HCT116 (cell line): ENCODE measurements around the gene HCLS1. TPM values are rescaled to one million over a fixed set of nuclear protein-coding genes. Genes with fewer than 3 reads are reported as not detected.
"Not testable (repeated sequence)": the region's sequence is repeated elsewhere in the genome, so short reads cannot be mapped to it uniquely, and the experiment has no call there.

ENCODE experiments used
- ATAC-seq: fragments of 200-7000 bp; cut with Tn5 transposase; 2 replicates; pipeline ENCODE4 v1.9.1; 2020; ENCODE audit warnings: mild to moderate bottlenecking, moderate library complexity
- BruUV-seq: library from RNA; stranded (reverse); fragments of 400-500 nt; replicated peaks from 2 replicates; lab custom pipeline; 2021; lab: Mats Ljungman, UMichigan
- CTCF ChIA-PET: fragments of 300-600 bp; sonication (Branson Sonifier 250); formaldehyde crosslinking; loops from one replicate; lab custom pipeline; 2021; ENCODE audit warnings: antibody characterized with exemption; lab: Charles Lee
- POLR2A ChIA-PET: fragments of 300-600, 350-600 bp; sonication (Branson Sonifier 250); formaldehyde crosslinking; loops from one replicate; lab custom pipeline; 2021; ENCODE audit warnings: antibody characterized with exemption; lab: Charles Lee
- RAD21 ChIA-PET, 2 experiments: fragments of 300-600 bp; sonication (Branson Sonifier 250); formaldehyde crosslinking; loops; one replicate each; lab custom pipeline; 2023; ENCODE audit warnings: low total read pairs in 2 of 2; ENCODE audit not compliant: uncharacterized antibody in 2 of 2, unreplicated experiment in 2 of 2, low non-redundant PET in 1 of 2; lab: Charles Lee
- DNase-seq: peaks from one replicate; pipeline ENCODE4 v3.0.0-alpha.2; 2010; ENCODE audit warnings: low read depth, low spot score
- H2AFZ ChIP-seq: fragments of 200-600 bp; shearing (Covaris generic), sonication (generic); 2 replicates; pipeline ENCODE4 v1.6.1; 2017; ENCODE audit warnings: low read depth, mixed run types, mixed read lengths, antibody characterized with exemption, low read length; ENCODE audit not compliant: poor library complexity, severe bottlenecking
- H3K27ac ChIP-seq: 2 replicates; pipeline ENCODE4 v1.5.1; 2012; ENCODE audit warnings: low read depth, low read length
- H3K27me3 ChIP-seq: fragments of 200-600 bp; sonication (generic); 2 replicates; pipeline ENCODE4 v1.6.1; 2016; ENCODE audit warnings: mixed run types, low read length, mixed read lengths; ENCODE audit not compliant: insufficient read depth
- H3K36me3 ChIP-seq, 2 experiments: fragments of 200-500 bp in 1 of 2; fragments of 200-600 bp in 1 of 2; sonication (Bioruptor generic) in 1 of 2; sonication (generic) in 1 of 2; 2 replicates each; pipeline versions ENCODE4 v1.5.1 to v1.6.1; 2014 to 2016; ENCODE audit warnings: low read length in 2 of 2, inconsistent platforms in 1 of 2, mixed read lengths in 1 of 2, mixed run types in 1 of 2; ENCODE audit not compliant: insufficient read depth in 2 of 2, control insufficient read depth in 1 of 2
- H3K4me1 ChIP-seq, 2 experiments: fragments of 200-600 bp in 1 of 2; sonication (generic) in 1 of 2; 2 replicates each; pipeline versions ENCODE4 v1.5.1 to v1.6.1; 2012 to 2017; ENCODE audit warnings: low read length in 2 of 2, inconsistent platforms in 1 of 2, mild to moderate bottlenecking in 1 of 2, mixed read lengths in 1 of 2, mixed run types in 1 of 2, moderate library complexity in 1 of 2; ENCODE audit not compliant: insufficient read depth in 2 of 2, control insufficient read depth in 1 of 2
- H3K4me2 ChIP-seq: fragments of 200-600 bp; sonication (generic); 2 replicates; pipeline ENCODE4 v1.6.1; 2017; ENCODE audit warnings: mixed run types, low read length, mixed read lengths
- H3K4me3 ChIP-seq, 2 experiments: fragments of 200-600 bp in 1 of 2; sonication (generic) in 1 of 2; replicated peaks in 1 of 2; 2 replicates each; pipeline ENCODE4 v1.5.1; 2011 to 2016; ENCODE audit warnings: low read length in 2 of 2, control low read depth in 1 of 2, low read depth in 1 of 2, mild to moderate bottlenecking in 1 of 2, mixed read lengths in 1 of 2, mixed run types in 1 of 2
- H3K79me2 ChIP-seq: fragments of 200-600 bp; sonication (generic); 2 replicates; pipeline ENCODE4 v1.6.1; 2017; ENCODE audit warnings: mild to moderate bottlenecking, mixed run types, low read length, moderate library complexity, mixed read lengths; ENCODE audit not compliant: insufficient read depth
- H3K9ac ChIP-seq: fragments of 200-600 bp; sonication (generic); 2 replicates; pipeline ENCODE4 v1.6.1; 2016; ENCODE audit warnings: low read length, mixed read lengths
- H3K9me2 ChIP-seq: fragments of 200-600 bp; sonication (generic), shearing (Covaris generic); 2 replicates; pipeline ENCODE4 v1.6.1; 2017; ENCODE audit warnings: mixed run types, mild to moderate bottlenecking, moderate library complexity; ENCODE audit not compliant: insufficient read depth
- H3K9me3 ChIP-seq, 2 experiments: fragments of 200-500 bp in 1 of 2; fragments of 200-600 bp in 1 of 2; sonication (Bioruptor generic) in 1 of 2; sonication (generic) in 1 of 2; 2 replicates each; pipeline ENCODE4 v1.6.1; 2014 to 2017; ENCODE audit warnings: low read length in 2 of 2, mixed read lengths in 2 of 2, inconsistent platforms in 1 of 2, low read depth in 1 of 2, mild to moderate bottlenecking in 1 of 2, mixed run types in 1 of 2, moderate library complexity in 1 of 2; ENCODE audit not compliant: control insufficient read depth in 1 of 2, insufficient read depth in 1 of 2
- H4K20me1 ChIP-seq: fragments of 200-600 bp; sonication (generic), shearing (Covaris generic); 2 replicates; pipeline ENCODE4 v1.6.1; 2017; ENCODE audit warnings: mixed run types, mild to moderate bottlenecking, moderate library complexity; ENCODE audit not compliant: insufficient read depth
- ATF3 ChIP-seq: IDR thresholded peaks from 2 replicates; pipeline ENCODE4 v1.6.1; 2012
- EZH2phosphoT487 ChIP-seq: fragments of 200-600 bp; IDR thresholded peaks from 2 replicates; pipeline ENCODE4 v1.6.1; 2018; ENCODE audit warnings: antibody characterized with exemption, borderline replicate concordance
- RAD21 ChIP-seq: IDR thresholded peaks from 2 replicates; pipeline ENCODE4 v1.6.1; 2012; ENCODE audit warnings: low read depth, mild to moderate bottlenecking
- SIN3A ChIP-seq: IDR thresholded peaks from 2 replicates; pipeline ENCODE4 v1.6.1; 2012; ENCODE audit warnings: low read depth
- YY1 ChIP-seq: IDR thresholded peaks from 2 replicates; pipeline ENCODE4 v1.6.1; 2011; ENCODE audit warnings: low read length, low read depth, moderate library complexity, mild to moderate bottlenecking; ENCODE audit not compliant: insufficient replicate concordance; ENCODE audit errors: extremely low read depth
- ZFX ChIP-seq: fragments of 450-650 bp; IDR thresholded peaks from 2 replicates; pipeline ENCODE4 v1.6.1; 2017
- intact Hi-C: fragments of 100-400 bp; cut with micrococcal nuclease; formaldehyde crosslinking; loops from 2 replicates; pipeline ENCODE4 v1.10.0; 2022
- total RNA-seq: library from RNA; stranded (reverse); gene quantifications from one replicate; pipeline ENCODE4 v1.2.1, GENCODE V29; 2021; ENCODE audit not compliant: unreplicated experiment
- TF ChIP-seq, protein P1 (sequence below): IDR thresholded peaks from 2 replicates; pipeline ENCODE4 v1.6.1; 2011; ENCODE audit warnings: mild to moderate bottlenecking, low read length, moderate library complexity; ENCODE audit not compliant: insufficient replicate concordance; ENCODE audit errors: extremely low read depth

The HCLS1 gene
- total RNA-seq, 1 experiment from 2014 or later: 1.6 TPM

DNA sequence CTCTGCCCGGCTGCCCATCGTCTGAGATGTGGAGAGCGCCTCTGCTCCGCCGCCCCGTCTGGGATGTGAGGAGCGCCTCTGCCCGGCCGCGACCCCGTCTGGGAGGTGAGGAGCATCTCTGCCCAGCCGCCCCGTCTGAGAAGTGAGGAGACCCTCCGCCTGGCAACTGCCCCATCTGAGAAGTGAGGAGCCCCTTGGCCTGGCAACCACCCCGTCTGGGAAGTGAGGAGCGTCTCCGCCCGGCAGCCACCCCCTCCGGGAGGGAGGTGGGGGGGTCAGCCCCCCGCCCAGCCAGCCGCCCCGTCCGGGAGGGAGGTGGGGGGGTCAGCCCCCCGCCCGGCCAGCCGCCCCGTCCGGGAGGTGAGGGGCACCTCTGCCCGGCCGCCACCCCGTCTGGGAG is 28.0 kb upstream of the HCLS1 start:
- H3K9ac ChIP-seq, H3K9me2 ChIP-seq, CTCF ChIA-PET, H3K9me3 ChIP-seq, H2AFZ ChIP-seq, H3K27ac ChIP-seq, BruUV-seq, intact Hi-C loops, ATAC-seq, RAD21 ChIA-PET, H3K4me2 ChIP-seq, DNase-seq, H3K27me3 ChIP-seq, H4K20me1 ChIP-seq, H3K4me3 ChIP-seq, POLR2A ChIA-PET, H3K79me2 ChIP-seq, H3K4me1 ChIP-seq: not testable (repeated sequence)
- peaks cover 4 to 11% of the 10 kb centered on the region in 2 experiments; a peak in 3 of 4 replicates for H3K36me3 ChIP-seq

DNA sequence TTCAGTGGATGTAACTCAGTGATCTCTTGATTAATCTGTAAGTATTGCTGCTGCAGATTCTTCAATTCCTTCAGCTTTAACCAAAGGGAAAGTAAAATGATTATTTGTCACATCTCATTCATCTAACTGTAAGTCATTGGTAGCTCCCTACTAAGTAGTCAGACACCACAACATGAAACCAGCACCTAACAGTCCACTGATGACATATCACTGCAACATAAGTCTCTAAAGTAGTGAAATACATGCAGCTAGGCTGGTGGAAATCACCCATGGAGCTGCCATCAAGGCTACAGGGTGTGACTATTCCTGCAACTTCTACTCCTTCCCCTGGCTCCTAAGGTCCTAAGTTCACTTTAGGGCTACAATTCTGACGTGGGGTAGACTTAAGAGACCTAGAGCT is 21.1 kb upstream of the HCLS1 start:
- Histone ChIP-seq H3K27ac (no peak overlapping the region), H3K4me3 (no peak overlapping the region), H3K9ac (no peak overlapping the region), H3K4me1 (no peaks in the 10 kb centered on the region), H3K36me3 (peaks cover 12 to 16% of the 10 kb centered on the region in 2 experiments), H3K79me2 (no peaks in the 10 kb centered on the region), H3K4me2 (no peak overlapping the region), H3K27me3 (no peaks in the 10 kb centered on the region), H3K9me2 (no peaks in the 10 kb centered on the region), H4K20me1 (no peaks in the 10 kb centered on the region), H2AFZ (no peak overlapping the region), H3K9me3 (peaks cover 0 to 3% of the 10 kb centered on the region in 2 experiments; a peak in 1 of 4 replicates)
- BruUV-seq: no TSS peak
- DNase-seq (no peak), ATAC-seq (no peak)
- intact Hi-C loops: no loop called here
- no peak for TF ChIP-seq ZFX
- TF ChIP-seq, protein P1, sequence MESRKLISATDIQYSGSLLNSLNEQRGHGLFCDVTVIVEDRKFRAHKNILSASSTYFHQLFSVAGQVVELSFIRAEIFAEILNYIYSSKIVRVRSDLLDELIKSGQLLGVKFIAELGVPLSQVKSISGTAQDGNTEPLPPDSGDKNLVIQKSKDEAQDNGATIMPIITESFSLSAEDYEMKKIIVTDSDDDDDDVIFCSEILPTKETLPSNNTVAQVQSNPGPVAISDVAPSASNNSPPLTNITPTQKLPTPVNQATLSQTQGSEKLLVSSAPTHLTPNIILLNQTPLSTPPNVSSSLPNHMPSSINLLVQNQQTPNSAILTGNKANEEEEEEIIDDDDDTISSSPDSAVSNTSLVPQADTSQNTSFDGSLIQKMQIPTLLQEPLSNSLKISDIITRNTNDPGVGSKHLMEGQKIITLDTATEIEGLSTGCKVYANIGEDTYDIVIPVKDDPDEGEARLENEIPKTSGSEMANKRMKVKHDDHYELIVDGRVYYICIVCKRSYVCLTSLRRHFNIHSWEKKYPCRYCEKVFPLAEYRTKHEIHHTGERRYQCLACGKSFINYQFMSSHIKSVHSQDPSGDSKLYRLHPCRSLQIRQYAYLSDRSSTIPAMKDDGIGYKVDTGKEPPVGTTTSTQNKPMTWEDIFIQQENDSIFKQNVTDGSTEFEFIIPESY: no peak
- no peak for TF ChIP-seq SIN3A
- no peak for TF ChIP-seq YY1
- no peak for TF ChIP-seq EZH2phosphoT487
- TF ChIP-seq ATF3: no peak
- no peak for TF ChIP-seq RAD21
- ChIA-PET RAD21 (no interaction called here), POLR2A (no interaction called here), CTCF (no interaction called here)
